GM12865 (cell line): ENCODE data around the gene ACTG2.
A peak's percentile ranks its signal among the peaks of the same experiment; 100 is the strongest.

Source experiments
- DNase-seq: peaks from one replicate; pipeline ENCODE4 v3.0.0; 2010; ENCODE audit warnings: low read depth
- H3K4me3 ChIP-seq: 2 replicates; pipeline ENCODE4 v1.5.1; 2011; ENCODE audit warnings: mild to moderate bottlenecking, low read depth, low read length, control low read depth
- CTCF ChIP-seq: IDR thresholded peaks from 2 replicates; pipeline ENCODE4 v1.5.1; 2011; ENCODE audit warnings: low read length, control low read depth, low read depth, inconsistent platforms; ENCODE audit not compliant: insufficient read depth; ENCODE audit errors: missing control alignments

The ACTG2 gene

GRCh38 chr2:73944714-73945113 lies 51.9 kb downstream of the ACTG2 start:
- TF ChIP-seq CTCF = no peak
- H3K4me3 ChIP-seq = no peak overlapping the region
- peak; percentile 24 for DNase-seq

- TF ChIP-seq CTCF = no peak
These were observed 53.4 kb downstream of the ACTG2 start for GRCh38 chr2:73946215-73946614.

GRCh38 chr2:73946666-73947065 lies 53.9 kb downstream of the ACTG2 start:
- DNase-seq = no peak
- H3K4me3 ChIP-seq = no peak overlapping the region
- no peak for TF ChIP-seq CTCF

More at GRCh38 chr2:73946215-73946614, 53.4 kb downstream of the ACTG2 start:
- DNase-seq = no peak
- no peak overlapping the region for H3K4me3 ChIP-seq

GRCh38 chr2:73947412-73948018 lies 54.7 kb downstream of the ACTG2 start:
- no peak for TF ChIP-seq CTCF
- DNase-seq = no peak

GRCh38 chr2:73949802-73950201 lies 57.0 kb downstream of the ACTG2 start:
- DNase-seq = no peak
- TF ChIP-seq CTCF = no peak
- no peak overlapping the region for H3K4me3 ChIP-seq

More at GRCh38 chr2:73947412-73948018, 54.7 kb downstream of the ACTG2 start:
- H3K4me3 ChIP-seq = no peak overlapping the region

GRCh38 chr2:73952499-73953446 lies 60.0 kb downstream of the ACTG2 start:
- no peak for TF ChIP-seq CTCF
- no peak overlapping the region for H3K4me3 ChIP-seq
- no peak for DNase-seq
